Caco-2 (cell line): ENCODE results near the gene ELF4. TPM values are rescaled to one million over a fixed set of nuclear protein-coding genes. Genes with fewer than 3 reads are reported as not detected.

Experiments used
- BruUV-seq: library from RNA; stranded (reverse); fragments of 400-500 nt; replicated peaks from 2 replicates; lab custom pipeline; 2021; lab: Mats Ljungman, UMichigan
- CTCF ChIA-PET: fragments of 300-600 bp; sonication (Branson Sonifier 250); formaldehyde crosslinking; loops from one replicate; lab custom pipeline; 2022; ENCODE audit warnings: antibody characterized with exemption; lab: Charles Lee
- POLR2A ChIA-PET: fragments of 300-600 bp; sonication (Branson Sonifier 250); formaldehyde crosslinking; loops from one replicate; lab custom pipeline; 2022; ENCODE audit warnings: antibody characterized with exemption; lab: Charles Lee
- DNase-seq, 2 experiments: peaks; one replicate each; pipeline versions ENCODE4 v3.0.0 to v3.0.0-alpha.2; 2020 to 2022
- H3K27me3 ChIP-seq: replicated peaks from 2 replicates; pipeline ENCODE4 v1.6.0; 2011; ENCODE audit warnings: low read length; ENCODE audit not compliant: control insufficient read depth, insufficient read depth
- H3K36me3 ChIP-seq: 2 replicates; pipeline ENCODE4 v1.5.1; 2011; ENCODE audit warnings: low read length; ENCODE audit not compliant: control insufficient read depth, insufficient read depth
- H3K4me1 ChIP-seq: fragments of 250-450 bp; sonication (Bioruptor Pico); 2 replicates; pipeline ENCODE4 v1.5.1; 2020; ENCODE audit warnings: mild to moderate bottlenecking
- H3K4me3 ChIP-seq: 2 replicates; pipeline ENCODE4 v1.5.1; 2011; ENCODE audit warnings: low read depth, mild to moderate bottlenecking, control low read depth, low read length
- H3K9me3 ChIP-seq: fragments of 250-450 bp; sonication (Bioruptor Pico); 2 replicates; pipeline ENCODE4 v1.5.1; 2020; ENCODE audit warnings: mild to moderate bottlenecking, moderate library complexity
- H3K27ac Mint-ChIP-seq: one replicate; pipeline ENCODE4 v1.8.0; 2022; ENCODE audit warnings: mixed read lengths; ENCODE audit not compliant: unreplicated experiment
- H3K27me3 Mint-ChIP-seq: one replicate; pipeline ENCODE4 v1.8.0; 2022; ENCODE audit warnings: mixed read lengths; ENCODE audit not compliant: insufficient read depth, unreplicated experiment
- H3K36me3 Mint-ChIP-seq: one replicate; pipeline ENCODE4 v1.8.0; 2022; ENCODE audit warnings: mild to moderate bottlenecking, mixed read lengths; ENCODE audit not compliant: insufficient read depth, unreplicated experiment
- H3K4me1 Mint-ChIP-seq: one replicate; pipeline ENCODE4 v1.8.0; 2022; ENCODE audit warnings: low read depth, mixed read lengths; ENCODE audit not compliant: unreplicated experiment
- H3K4me3 Mint-ChIP-seq: one replicate; pipeline ENCODE4 v1.8.0; 2022; ENCODE audit warnings: mild to moderate bottlenecking, moderate library complexity, mixed read lengths; ENCODE audit not compliant: unreplicated experiment
- H3K9me3 Mint-ChIP-seq: one replicate; pipeline ENCODE4 v1.8.0; 2022; ENCODE audit warnings: mixed read lengths; ENCODE audit not compliant: unreplicated experiment
- intact Hi-C: fragments of 100-400 bp; cut with micrococcal nuclease; formaldehyde crosslinking; loops from one replicate; pipeline ENCODE4 v1.10.0; 2022; ENCODE audit not compliant: unreplicated experiment
- total RNA-seq: library from RNA; stranded (reverse); gene quantifications from 2 replicates; pipeline ENCODE4 v1.2.3, GENCODE V29; 2022
- TF ChIP-seq, protein P1 (sequence below), 2 experiments: fragments of 200-600 bp in 1 of 2; IDR thresholded peaks; 1 replicate in 1 of 2; 2 replicates in 1 of 2; pipeline versions ENCODE4 v1.5.1 to v1.8.0; 2011 to 2022; ENCODE audit warnings: antibody characterized with exemption in 1 of 2, control low read depth in 1 of 2, inconsistent platforms in 1 of 2, low read depth in 1 of 2, low read length in 1 of 2, mild to moderate bottlenecking in 1 of 2, moderate library complexity in 1 of 2; ENCODE audit not compliant: insufficient read depth in 1 of 2, severe bottlenecking in 1 of 2, unreplicated experiment in 1 of 2

Gene ELF4
- total RNA-seq, 1 experiment from 2014 or later, result 25.3 TPM

- no TSS peak for BruUV-seq
- DNase-seq, result no peak
- H3K9me3 Mint-ChIP-seq, result no peaks in the 10 kb centered on the region
- Histone ChIP-seq H3K36me3 (no peaks in the 10 kb centered on the region; the same call in none of the 2 replicates), H3K4me3 (no peak overlapping the region), H3K4me1 (no peaks in the 10 kb centered on the region), H3K27me3 (no peaks in the 10 kb centered on the region), H3K9me3 (no peaks in the 10 kb centered on the region)
- intact Hi-C loops, result no loop called here
- no peaks in the 10 kb centered on the region for H3K27me3 Mint-ChIP-seq
- POLR2A ChIA-PET, result no interaction called here
- TF ChIP-seq, protein P1, sequence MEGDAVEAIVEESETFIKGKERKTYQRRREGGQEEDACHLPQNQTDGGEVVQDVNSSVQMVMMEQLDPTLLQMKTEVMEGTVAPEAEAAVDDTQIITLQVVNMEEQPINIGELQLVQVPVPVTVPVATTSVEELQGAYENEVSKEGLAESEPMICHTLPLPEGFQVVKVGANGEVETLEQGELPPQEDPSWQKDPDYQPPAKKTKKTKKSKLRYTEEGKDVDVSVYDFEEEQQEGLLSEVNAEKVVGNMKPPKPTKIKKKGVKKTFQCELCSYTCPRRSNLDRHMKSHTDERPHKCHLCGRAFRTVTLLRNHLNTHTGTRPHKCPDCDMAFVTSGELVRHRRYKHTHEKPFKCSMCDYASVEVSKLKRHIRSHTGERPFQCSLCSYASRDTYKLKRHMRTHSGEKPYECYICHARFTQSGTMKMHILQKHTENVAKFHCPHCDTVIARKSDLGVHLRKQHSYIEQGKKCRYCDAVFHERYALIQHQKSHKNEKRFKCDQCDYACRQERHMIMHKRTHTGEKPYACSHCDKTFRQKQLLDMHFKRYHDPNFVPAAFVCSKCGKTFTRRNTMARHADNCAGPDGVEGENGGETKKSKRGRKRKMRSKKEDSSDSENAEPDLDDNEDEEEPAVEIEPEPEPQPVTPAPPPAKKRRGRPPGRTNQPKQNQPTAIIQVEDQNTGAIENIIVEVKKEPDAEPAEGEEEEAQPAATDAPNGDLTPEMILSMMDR (IDR thresholded peaks at IDR 0.05; ENCODE audit: insufficient read depth in 1 of 2, low read depth in 1 of 2, low read length in 1 of 2, severe bottlenecking in 1 of 2, unreplicated experiment in 1 of 2), result no peak
- H3K27ac Mint-ChIP-seq, result no peak overlapping the region
- H3K4me3 Mint-ChIP-seq, result no peak overlapping the region
- H3K4me1 Mint-ChIP-seq, result peaks cover 6% of the 10 kb centered on the region
- peaks cover 22% of the 10 kb centered on the region for H3K36me3 Mint-ChIP-seq
- CTCF ChIA-PET, result no interaction called here
Observed at GRCh38 chrX:130083656-130084382, 26.5 kb downstream of the ELF4 start.

DNA sequence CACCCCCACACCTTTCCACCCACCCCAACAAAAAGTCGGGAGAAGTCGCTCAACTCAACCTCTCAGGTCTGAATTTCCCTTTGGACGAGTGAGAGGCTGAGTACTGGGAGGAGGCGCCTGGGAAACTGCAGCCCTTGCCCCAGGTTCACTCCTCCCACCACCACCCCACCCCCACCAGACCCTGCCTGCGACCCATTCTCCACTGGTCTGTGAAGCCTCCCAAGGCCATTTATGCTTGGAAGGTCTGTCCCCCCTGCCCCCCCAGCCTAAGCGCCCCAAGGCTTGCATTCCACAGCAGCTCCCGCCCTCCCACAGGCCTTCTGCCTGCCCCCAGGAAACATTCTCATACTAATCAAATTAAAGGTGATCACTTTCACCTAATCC, 27.2 kb downstream of the ELF4 start:
- H3K36me3 Mint-ChIP-seq, result peaks cover 27% of the 10 kb centered on the region

DNA sequence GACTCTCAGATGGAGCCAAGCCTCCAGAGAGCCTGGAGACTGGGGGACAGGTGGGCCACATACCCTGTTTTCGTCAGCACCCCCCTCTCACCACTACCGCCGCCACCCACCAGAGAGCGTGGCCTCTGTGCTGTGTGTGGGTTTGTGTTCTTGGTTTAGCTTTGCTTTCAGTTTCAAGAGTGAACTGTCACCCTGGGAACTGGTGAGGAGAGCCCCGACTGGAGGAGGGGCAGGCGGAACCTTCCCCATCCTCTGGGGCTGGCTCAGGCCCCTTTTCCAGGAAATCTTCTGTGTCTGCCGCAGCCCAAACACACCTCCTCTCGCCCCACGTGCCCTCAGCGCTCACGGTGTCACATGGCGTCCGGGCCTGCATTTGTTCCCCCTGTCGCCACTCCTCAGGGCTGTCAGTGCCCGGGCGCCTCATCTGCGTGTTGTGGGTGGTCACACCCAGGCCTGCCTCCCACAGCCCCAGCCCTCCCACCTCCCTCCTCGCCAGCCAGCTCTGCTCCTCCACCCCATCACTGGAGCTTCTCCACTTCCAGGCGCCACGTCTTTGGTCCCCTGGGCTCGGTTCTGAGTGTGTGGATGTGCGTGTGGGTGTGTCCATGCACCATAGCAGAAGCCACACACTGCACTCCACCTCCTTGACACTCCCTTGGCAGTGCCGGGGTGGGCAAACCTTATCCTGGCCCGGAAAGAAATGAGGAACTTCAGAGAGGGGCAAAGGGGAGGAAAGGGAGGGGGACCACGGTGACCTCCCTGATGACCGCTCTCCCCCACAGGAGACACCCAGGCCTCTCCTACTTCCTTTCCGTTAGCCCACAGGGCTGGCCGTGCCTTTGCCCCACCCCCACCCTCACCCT, 27.8 kb downstream of the ELF4 start:
- Mint-ChIP-seq H3K4me3 (no peak overlapping the region), H3K36me3 (peaks cover 33% of the 10 kb centered on the region), H3K27ac (no peak overlapping the region), H3K27me3 (no peaks in the 10 kb centered on the region), H3K4me1 (no peaks in the 10 kb centered on the region), H3K9me3 (no peaks in the 10 kb centered on the region)
- no peak for DNase-seq
- intact Hi-C loops, result no loop called here
- ChIA-PET CTCF (interaction anchor here (0.5 kb wide), 1 partner anchor 33 kb away, joined by 6 read pairs; no protein-coding TSS in a partner anchor), POLR2A (no interaction called here)
- H3K36me3 ChIP-seq, result no peaks in the 10 kb centered on the region; the same call in 1 of the 2 replicates
- H3K4me1 ChIP-seq, result no peaks in the 10 kb centered on the region
- H3K27me3 ChIP-seq, result no peaks in the 10 kb centered on the region
- TF ChIP-seq, protein P1 (IDR thresholded peaks at IDR 0.05; ENCODE audit: insufficient read depth in 1 of 2, low read depth in 1 of 2, low read length in 1 of 2, severe bottlenecking in 1 of 2, unreplicated experiment in 1 of 2), result no peak
- H3K4me3 ChIP-seq, result no peak overlapping the region
- no TSS peak for BruUV-seq
- no peaks in the 10 kb centered on the region for H3K9me3 ChIP-seq

More for the DNA sequence above, 27.2 kb downstream of the ELF4 start:
- no peaks in the 10 kb centered on the region; the same call in 1 of the 2 replicates for H3K36me3 ChIP-seq
- POLR2A ChIA-PET, result no interaction called here
- CTCF ChIA-PET, result interaction anchor here (0.5 kb wide), 1 partner anchor 33 kb away, joined by 6 read pairs; no protein-coding TSS in a partner anchor
- intact Hi-C loops, result no loop called here
- no peak for DNase-seq
- Mint-ChIP-seq H3K4me1 (peaks cover 6% of the 10 kb centered on the region), H3K4me3 (no peak overlapping the region), H3K27me3 (no peaks in the 10 kb centered on the region), H3K27ac (no peak overlapping the region), H3K9me3 (no peaks in the 10 kb centered on the region)
- no peak overlapping the region for H3K4me3 ChIP-seq
- no peaks in the 10 kb centered on the region for H3K27me3 ChIP-seq
- TF ChIP-seq, protein P1 (IDR thresholded peaks at IDR 0.05; ENCODE audit: insufficient read depth in 1 of 2, low read depth in 1 of 2, low read length in 1 of 2, severe bottlenecking in 1 of 2, unreplicated experiment in 1 of 2), result no peak
- H3K9me3 ChIP-seq, result no peaks in the 10 kb centered on the region
- BruUV-seq, result no TSS peak
- no peaks in the 10 kb centered on the region for H3K4me1 ChIP-seq
